SH-SY5Y (cell line): ENCODE measurements around the gene C1QA.

Source experiments
- GATA2 ChIP-seq: IDR thresholded peaks from 2 replicates; pipeline ENCODE4 v1.6.1; 2011; ENCODE audit warnings: mild to moderate bottlenecking, low read depth, low read length
- GATA3 ChIP-seq: IDR thresholded peaks from 2 replicates; pipeline ENCODE4 v1.6.1; 2011; ENCODE audit warnings: low read depth, mild to moderate bottlenecking, low read length, moderate library complexity

DNA sequence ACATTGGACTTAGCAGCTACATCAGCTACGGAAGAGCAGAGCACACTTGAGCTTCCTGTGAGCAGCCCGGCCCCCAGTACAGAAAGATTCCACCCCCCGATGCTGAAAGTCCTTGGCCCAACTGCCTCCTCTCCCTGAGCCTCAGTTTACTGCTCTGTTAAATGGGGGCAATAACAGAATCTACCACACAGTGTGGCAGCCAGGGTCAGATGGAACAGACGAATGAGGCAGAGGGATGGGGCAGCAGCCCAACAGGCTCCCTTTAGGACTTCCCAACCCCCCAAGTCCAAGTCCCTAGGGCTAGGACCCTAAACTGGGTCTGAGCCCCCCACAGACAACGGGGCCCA is 22.9 kb upstream of the C1QA start:
- TF ChIP-seq GATA2 (no peak), GATA3 (no peak)
